Hindlimb muscle (tissue), 1 donor: ENCODE data around the gene HIC2. TPM values are rescaled to one million over a fixed set of nuclear protein-coding genes. Genes with fewer than 3 reads are reported as not detected.
"Not testable (repeated sequence)": the region's sequence is repeated elsewhere in the genome, so short reads cannot be mapped to it uniquely, and the experiment has no call there.

Experiments used
- DNase-seq: peaks from one replicate; pipeline ENCODE4 v3.0.0-alpha.2; 2013
- polyA plus RNA-seq: library from polyadenylated mRNA; unstranded; fragments of 120-200 nt; gene quantifications from one replicate; pipeline ENCODE4 v1.2.1, GENCODE V29; 2013; ENCODE audit not compliant: insufficient read length

Gene HIC2
- polyA plus RNA-seq, 1 donor, result 5.6 TPM

- not testable (repeated sequence) for DNase-seq
Observed at GRCh38 chr22:21492271-21492670, 75.1 kb downstream of the HIC2 start.

- DNase-seq, result not testable (repeated sequence)
Observed at GRCh38 chr22:21493789-21494782, 76.9 kb downstream of the HIC2 start.

- DNase-seq, result not testable (repeated sequence)
Observed at GRCh38 chr22:21497984-21498383, 80.8 kb downstream of the HIC2 start.

GRCh38 chr22:21498489-21498888 is 81.3 kb downstream of the HIC2 start:
- not testable (repeated sequence) for DNase-seq

GRCh38 chr22:21499623-21500506 is 82.7 kb downstream of the HIC2 start:
- DNase-seq, result not testable (repeated sequence)

Other genes starting within 250 kb of the HIC2 start
- not detected for gene RIMBP3B, start 33.6 kb upstream of the HIC2 start, polyA plus RNA-seq
- 0.59 TPM for gene TMEM191C, start 50.0 kb downstream of the HIC2 start, polyA plus RNA-seq
- gene RIMBP3C, start 134.1 kb downstream of the HIC2 start, polyA plus RNA-seq, result 0.41 TPM
- gene UBE2L3, start 150.3 kb downstream of the HIC2 start, polyA plus RNA-seq, result 40.5 TPM
- gene YDJC, start 212.7 kb downstream of the HIC2 start, polyA plus RNA-seq, result 4.1 TPM
- gene CCDC116, start 215.4 kb downstream of the HIC2 start, polyA plus RNA-seq, result 0.45 TPM
- gene SDF2L1, start 224.9 kb downstream of the HIC2 start, polyA plus RNA-seq, result 7.2 TPM
- 34.4 TPM for gene PPIL2, start 248.6 kb downstream of the HIC2 start, polyA plus RNA-seq